K562 (cell line): Measurements from ENCODE around the gene UNC45B. TPM values are rescaled to one million over a fixed set of nuclear protein-coding genes. Genes with fewer than 3 reads are reported as not detected.

ENCODE experiments used
- ARID4B ChIP-seq: sonication (generic); formaldehyde crosslinking; IDR thresholded peaks from 2 replicates; pipeline ENCODE4 v1.8.0; 2022; ENCODE audit warnings: mild to moderate bottlenecking, missing genetic modification reagents
- CHD7 ChIP-seq: fragments of 200-600 bp; sonication (generic); IDR thresholded peaks from one replicate; pipeline ENCODE4 v1.6.1; 2012; ENCODE audit warnings: mild to moderate bottlenecking, low read depth, low read length, inconsistent platforms
- GMEB1 ChIP-seq: fragments of 250-450 bp; sonication (Bioruptor Pico); IDR thresholded peaks from 2 replicates; pipeline ENCODE4 v1.4.0; 2020; ENCODE audit warnings: mild to moderate bottlenecking
- HDAC8 ChIP-seq: fragments of 450-650 bp; IDR thresholded peaks from 2 replicates; pipeline ENCODE4 v1.6.1; 2016; ENCODE audit warnings: mild to moderate bottlenecking, missing genetic modification characterization, moderate library complexity, missing compliant biosample characterization
- HNRNPUL1 ChIP-seq: fragments of 200-400 bp; formaldehyde crosslinking; IDR thresholded peaks from 2 replicates; pipeline ENCODE4 v1.6.1; 2017; ENCODE audit warnings: low read length
- NCOA4 ChIP-seq: fragments of 450-650 bp; IDR thresholded peaks from 2 replicates; pipeline ENCODE4 v1.6.1; 2018; ENCODE audit warnings: mild to moderate bottlenecking; ENCODE audit not compliant: partially characterized antibody
- RBM39 ChIP-seq: fragments of 200-400 bp; formaldehyde crosslinking; optimal IDR thresholded peaks from 2 replicates; pipeline ENCODE3; 2018; ENCODE audit warnings: low read depth, low read length
- polyA plus RNA-seq, 8 experiments: library from polyadenylated mRNA; depleted of rRNA in 4 of 8; stranded (reverse) in 5 of 8; unstranded in 3 of 8; fragments of >200 nt; fragmentation: Nextera tagmentation in 2 of 8; fragmentation: Illumina TruSeq in 1 of 8; extraction: Ambion mirVana in 2 of 8; extraction: Trizol in 1 of 8; gene quantifications; 2 replicates each; pipeline versions ENCODE4 v1.2.1 to v1.2.3, GENCODE V29; 2011 to 2014; ENCODE audit warnings: inconsistent platforms in 1 of 8, missing spikeins in 1 of 8
- total RNA-seq, 7 experiments: library from RNA; depleted of rRNA in 6 of 7; stranded (reverse); fragments of >200 nt in 6 of 7; fragmentation: Illumina TruSeq in 2 of 7; extraction: Trizol in 2 of 7; gene quantifications; 2 replicates each; pipeline versions ENCODE4 v1.2.1 to v1.2.3, GENCODE V29; 2011 to 2021; ENCODE audit warnings: low replicate concordance in 1 of 7

UNC45B gene
- total and polyA plus RNA-seq, 9 of the 15 experiments (the other 6 are each of a cell fraction or from before 2014, with no cell fraction given) = not detected

- TF ChIP-seq ARID4B (CRISPR knock-in tag) (peak; percentile 39; the same call in 1 of the 2 replicates), RBM39 (no peak), GMEB1 (CRISPR knock-in tag) (no peak), HDAC8 (tag) (no peak), CHD7 (no peak), HNRNPUL1 (no peak), NCOA4 (no peak)
These were observed 28.0 kb upstream of the UNC45B start, which contains the start of gene RAD51D (continued) for GRCh38 chr17:35119370-35120165.
